ENCODE results near the gene HHIPL1. TPM values are rescaled to one million over a fixed set of nuclear protein-coding genes. Genes with fewer than 3 reads are reported as not detected.

Gene HHIPL1
- total RNA-seq, 1 experiment from 2014 or later, result 2.1 TPM

DNA sequence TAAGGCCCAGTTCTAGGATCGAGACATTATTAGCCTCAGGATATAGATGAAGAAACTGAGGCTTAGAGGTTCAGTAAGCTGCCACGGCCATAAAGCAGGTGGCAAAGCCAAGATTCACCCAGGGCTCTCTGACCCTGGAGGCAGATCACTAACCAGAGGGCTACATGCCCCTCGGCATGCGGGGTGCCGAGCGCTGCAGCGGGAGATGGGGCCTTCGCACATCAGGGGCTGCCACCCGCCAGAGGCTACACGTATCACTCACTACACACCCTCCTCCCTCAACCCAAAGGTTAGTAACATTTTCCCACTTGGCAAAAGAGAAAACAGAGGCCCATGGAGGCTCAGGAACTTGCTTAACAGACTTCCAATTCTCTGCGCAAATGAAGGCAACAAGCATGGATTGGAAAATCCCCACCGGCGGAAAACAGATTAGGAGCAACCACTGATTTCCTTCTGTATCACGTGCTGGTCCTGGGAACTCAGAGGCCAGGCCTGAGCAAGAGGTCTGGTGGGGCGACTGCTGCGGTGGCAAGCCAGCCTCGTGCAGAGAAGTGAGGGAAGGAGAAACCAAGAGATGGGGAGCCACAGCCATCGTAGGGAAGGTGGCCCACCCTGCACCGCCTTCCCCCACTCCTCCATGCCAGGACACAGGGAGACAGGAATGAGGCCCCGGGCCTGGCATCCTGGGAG is 46.9 kb upstream of the HHIPL1 start:
- BruUV-seq (replicated peaks), result no TSS peak
- in situ Hi-C loops (cut with HindIII; ENCODE audit: low pct_unique_long_range_greater_than_20kb, low sequenced_read_pairs), result no loop called here
- no peaks in the 10 kb centered on the region for H3K9me3 ChIP-seq (ENCODE audit: control insufficient read depth, insufficient read depth, low read depth, low read length)
- TF ChIP-seq POLR2AphosphoS5 (IDR thresholded peaks at IDR 0.05; ENCODE audit: low read depth, low read length) (no peak), SIN3A (IDR thresholded peaks at IDR 0.05; ENCODE audit: borderline replicate concordance, insufficient read depth, low read depth, low read length) (no peak), TCF7L2 (IDR thresholded peaks at IDR 0.05; ENCODE audit: low read depth, low read length) (no peak)
- TF ChIP-seq, protein P1, sequence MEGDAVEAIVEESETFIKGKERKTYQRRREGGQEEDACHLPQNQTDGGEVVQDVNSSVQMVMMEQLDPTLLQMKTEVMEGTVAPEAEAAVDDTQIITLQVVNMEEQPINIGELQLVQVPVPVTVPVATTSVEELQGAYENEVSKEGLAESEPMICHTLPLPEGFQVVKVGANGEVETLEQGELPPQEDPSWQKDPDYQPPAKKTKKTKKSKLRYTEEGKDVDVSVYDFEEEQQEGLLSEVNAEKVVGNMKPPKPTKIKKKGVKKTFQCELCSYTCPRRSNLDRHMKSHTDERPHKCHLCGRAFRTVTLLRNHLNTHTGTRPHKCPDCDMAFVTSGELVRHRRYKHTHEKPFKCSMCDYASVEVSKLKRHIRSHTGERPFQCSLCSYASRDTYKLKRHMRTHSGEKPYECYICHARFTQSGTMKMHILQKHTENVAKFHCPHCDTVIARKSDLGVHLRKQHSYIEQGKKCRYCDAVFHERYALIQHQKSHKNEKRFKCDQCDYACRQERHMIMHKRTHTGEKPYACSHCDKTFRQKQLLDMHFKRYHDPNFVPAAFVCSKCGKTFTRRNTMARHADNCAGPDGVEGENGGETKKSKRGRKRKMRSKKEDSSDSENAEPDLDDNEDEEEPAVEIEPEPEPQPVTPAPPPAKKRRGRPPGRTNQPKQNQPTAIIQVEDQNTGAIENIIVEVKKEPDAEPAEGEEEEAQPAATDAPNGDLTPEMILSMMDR (IDR thresholded peaks at IDR 0.05), result no peak
- TF ChIP-seq, protein P2, sequence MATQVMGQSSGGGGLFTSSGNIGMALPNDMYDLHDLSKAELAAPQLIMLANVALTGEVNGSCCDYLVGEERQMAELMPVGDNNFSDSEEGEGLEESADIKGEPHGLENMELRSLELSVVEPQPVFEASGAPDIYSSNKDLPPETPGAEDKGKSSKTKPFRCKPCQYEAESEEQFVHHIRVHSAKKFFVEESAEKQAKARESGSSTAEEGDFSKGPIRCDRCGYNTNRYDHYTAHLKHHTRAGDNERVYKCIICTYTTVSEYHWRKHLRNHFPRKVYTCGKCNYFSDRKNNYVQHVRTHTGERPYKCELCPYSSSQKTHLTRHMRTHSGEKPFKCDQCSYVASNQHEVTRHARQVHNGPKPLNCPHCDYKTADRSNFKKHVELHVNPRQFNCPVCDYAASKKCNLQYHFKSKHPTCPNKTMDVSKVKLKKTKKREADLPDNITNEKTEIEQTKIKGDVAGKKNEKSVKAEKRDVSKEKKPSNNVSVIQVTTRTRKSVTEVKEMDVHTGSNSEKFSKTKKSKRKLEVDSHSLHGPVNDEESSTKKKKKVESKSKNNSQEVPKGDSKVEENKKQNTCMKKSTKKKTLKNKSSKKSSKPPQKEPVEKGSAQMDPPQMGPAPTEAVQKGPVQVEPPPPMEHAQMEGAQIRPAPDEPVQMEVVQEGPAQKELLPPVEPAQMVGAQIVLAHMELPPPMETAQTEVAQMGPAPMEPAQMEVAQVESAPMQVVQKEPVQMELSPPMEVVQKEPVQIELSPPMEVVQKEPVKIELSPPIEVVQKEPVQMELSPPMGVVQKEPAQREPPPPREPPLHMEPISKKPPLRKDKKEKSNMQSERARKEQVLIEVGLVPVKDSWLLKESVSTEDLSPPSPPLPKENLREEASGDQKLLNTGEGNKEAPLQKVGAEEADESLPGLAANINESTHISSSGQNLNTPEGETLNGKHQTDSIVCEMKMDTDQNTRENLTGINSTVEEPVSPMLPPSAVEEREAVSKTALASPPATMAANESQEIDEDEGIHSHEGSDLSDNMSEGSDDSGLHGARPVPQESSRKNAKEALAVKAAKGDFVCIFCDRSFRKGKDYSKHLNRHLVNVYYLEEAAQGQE (IDR thresholded peaks at IDR 0.05; ENCODE audit: insufficient read depth in 1 of 2, low read depth in 2 of 2, low read length in 1 of 2), result no peak
- no peaks in the 10 kb centered on the region for H3K36me3 ChIP-seq (ENCODE audit: control insufficient read depth, insufficient read depth, low read length)
- H3K4me1 ChIP-seq (ENCODE audit: control insufficient read depth, insufficient read depth, low read length), result peaks cover 75% of the 10 kb centered on the region
- CTCF ChIA-PET, result no interaction called here
- no peak overlapping the region for H3K4me3 ChIP-seq (ENCODE audit: low read depth in 2 of 2, low read length in 2 of 2)
- no peaks in the 10 kb centered on the region for H3K27me3 ChIP-seq (ENCODE audit: control insufficient read depth, insufficient read depth, low read length)
- intact Hi-C loops (cut with micrococcal nuclease; ENCODE audit: unreplicated experiment), result no loop called here
- H3K27ac ChIP-seq (ENCODE audit: low read length), result peak overlapping the region; percentile 51; the same call in 1 of the 2 replicates
- ATAC-seq, result no peak
- DNase-seq (ENCODE audit: low read depth, low spot score), result no peak
- POLR2A ChIA-PET, result no interaction called here

DNA sequence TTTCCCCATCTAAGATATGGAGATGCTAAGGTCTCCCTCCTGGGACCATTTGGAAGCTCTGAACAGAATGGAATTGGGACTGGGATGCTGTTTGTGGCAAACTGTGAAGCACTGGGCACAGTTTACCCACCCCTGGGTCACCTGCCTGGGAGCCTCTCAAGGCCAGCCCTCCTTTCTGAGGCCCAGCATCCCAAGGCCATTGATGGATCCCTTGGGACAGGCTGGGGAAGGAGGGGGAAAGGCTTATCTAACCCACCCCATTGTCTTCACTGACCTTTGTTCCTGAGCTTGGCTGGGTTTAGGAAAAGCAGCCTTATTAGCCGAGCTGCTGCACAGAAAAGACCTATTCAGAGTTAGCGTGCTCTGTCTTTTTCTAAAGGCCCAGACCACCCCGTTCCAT is 46.2 kb upstream of the HHIPL1 start:
- Histone ChIP-seq H3K4me3 (ENCODE audit: low read depth in 2 of 2, low read length in 2 of 2) (no peak overlapping the region), H3K27me3 (ENCODE audit: control insufficient read depth, insufficient read depth, low read length) (no peaks in the 10 kb centered on the region), H3K36me3 (ENCODE audit: control insufficient read depth, insufficient read depth, low read length) (no peaks in the 10 kb centered on the region), H3K9me3 (ENCODE audit: control insufficient read depth, insufficient read depth, low read depth, low read length) (no peaks in the 10 kb centered on the region), H3K4me1 (ENCODE audit: control insufficient read depth, insufficient read depth, low read length) (peaks cover 69% of the 10 kb centered on the region), H3K27ac (ENCODE audit: low read length) (peak overlapping the region; percentile 52; the same call in 1 of the 2 replicates)
- no peak for ATAC-seq
- no TSS peak for BruUV-seq (replicated peaks)
- no peak for DNase-seq (ENCODE audit: low read depth, low spot score)
- intact Hi-C loops (cut with micrococcal nuclease; ENCODE audit: unreplicated experiment), result no loop called here
- TF ChIP-seq POLR2AphosphoS5 (IDR thresholded peaks at IDR 0.05; ENCODE audit: low read depth, low read length) (no peak), TCF7L2 (IDR thresholded peaks at IDR 0.05; ENCODE audit: low read depth, low read length) (no peak), SIN3A (IDR thresholded peaks at IDR 0.05; ENCODE audit: borderline replicate concordance, insufficient read depth, low read depth, low read length) (no peak)
- TF ChIP-seq, protein P2 (IDR thresholded peaks at IDR 0.05; ENCODE audit: insufficient read depth in 1 of 2, low read depth in 2 of 2, low read length in 1 of 2), result no peak
- TF ChIP-seq, protein P1 (IDR thresholded peaks at IDR 0.05), result no peak
- in situ Hi-C loops (cut with HindIII; ENCODE audit: low pct_unique_long_range_greater_than_20kb, low sequenced_read_pairs), result no loop called here
- POLR2A ChIA-PET, result interaction anchor here (1.0 kb wide), 1 partner anchor 9 kb away, joined by 3 read pairs; no protein-coding TSS in a partner anchor
- CTCF ChIA-PET, result no interaction called here
